Type B pancreatic cell (in vitro differentiated cells): ENCODE data around the gene NCSTN. TPM values are rescaled to one million over a fixed set of nuclear protein-coding genes. Genes with fewer than 3 reads are reported as not detected.

Source experiments
- DNase-seq: peaks from one replicate; pipeline ENCODE4 v3.0.0; 2021; ENCODE audit warnings: mixed read lengths; ENCODE audit not compliant: unreplicated experiment; ENCODE audit errors: extremely low spot score
- H3K27ac Mint-ChIP-seq: 2 replicates; pipeline ENCODE4 v1.8.0; 2021; ENCODE audit warnings: mild to moderate bottlenecking, mixed read lengths
- H3K27me3 Mint-ChIP-seq: 2 replicates; pipeline ENCODE4 v1.8.0; 2021; ENCODE audit warnings: mixed read lengths
- H3K36me3 Mint-ChIP-seq: 2 replicates; pipeline ENCODE4 v1.8.0; 2021; ENCODE audit warnings: mixed read lengths
- H3K4me1 Mint-ChIP-seq: one replicate; pipeline ENCODE4 v1.8.0; 2021; ENCODE audit warnings: mixed read lengths; ENCODE audit not compliant: unreplicated experiment
- H3K4me3 Mint-ChIP-seq: 2 replicates; pipeline ENCODE4 v1.8.0; 2021; ENCODE audit warnings: mild to moderate bottlenecking, mixed read lengths
- H3K9me3 Mint-ChIP-seq: 2 replicates; pipeline ENCODE4 v1.8.0; 2021; ENCODE audit warnings: mixed read lengths
- CTCF ChIP-seq: fragments of 200-600 bp; sonication (generic); conservative IDR thresholded peaks from 2 replicates; pipeline ENCODE4 v1.5.0; 2021; ENCODE audit warnings: antibody characterized with exemption, mild to moderate bottlenecking
- total RNA-seq: library from RNA; stranded (reverse); gene quantifications from 2 replicates; pipeline ENCODE4 v1.2.1, GENCODE V29; 2021; ENCODE audit warnings: low replicate concordance

The NCSTN gene
- total RNA-seq, 1 donor from 2014 or later: 104 TPM

- no peak for DNase-seq
- Mint-ChIP-seq H3K9me3 (no peaks in the 10 kb centered on the region), H3K4me1 (no peaks in the 10 kb centered on the region), H3K4me3 (no peak overlapping the region), H3K27ac (no peak overlapping the region), H3K36me3 (peaks cover 17% of the 10 kb centered on the region), H3K27me3 (no peaks in the 10 kb centered on the region)
- no peak for TF ChIP-seq CTCF
These were observed 15.0 kb upstream of the NCSTN start for GRCh38 chr1:160328184-160328583.

- H3K9me3 Mint-ChIP-seq: no peaks in the 10 kb centered on the region
- H3K4me3 Mint-ChIP-seq: no peak overlapping the region
- no peak for TF ChIP-seq CTCF
- H3K27me3 Mint-ChIP-seq: no peaks in the 10 kb centered on the region
- no peak for DNase-seq
- H3K27ac Mint-ChIP-seq: no peak overlapping the region
- peaks cover 19% of the 10 kb centered on the region for H3K36me3 Mint-ChIP-seq
- H3K4me1 Mint-ChIP-seq: no peaks in the 10 kb centered on the region
These were observed 13.1 kb upstream of the NCSTN start for GRCh38 chr1:160330119-160330518.

GRCh38 chr1:160332516-160332915, 10.7 kb upstream of the NCSTN start:
- Mint-ChIP-seq H3K36me3 (peaks cover 13% of the 10 kb centered on the region), H3K4me3 (no peak overlapping the region), H3K27ac (no peak overlapping the region), H3K9me3 (no peaks in the 10 kb centered on the region), H3K4me1 (no peaks in the 10 kb centered on the region), H3K27me3 (no peaks in the 10 kb centered on the region)
- DNase-seq: no peak
- no peak for TF ChIP-seq CTCF

- Mint-ChIP-seq H3K27me3 (no peaks in the 10 kb centered on the region), H3K9me3 (no peaks in the 10 kb centered on the region), H3K4me3 (no peak overlapping the region), H3K4me1 (peaks cover 24% of the 10 kb centered on the region), H3K27ac (no peak overlapping the region), H3K36me3 (peaks cover 26% of the 10 kb centered on the region)
- no peak for TF ChIP-seq CTCF
- no peak for DNase-seq
These were observed 4.6 kb upstream of the NCSTN start for GRCh38 chr1:160338580-160338979.

- no peak for DNase-seq
- Mint-ChIP-seq H3K4me1 (peaks cover 24% of the 10 kb centered on the region), H3K36me3 (peaks cover 26% of the 10 kb centered on the region), H3K4me3 (no peak overlapping the region), H3K27ac (peak overlapping the region; percentile 42), H3K27me3 (no peaks in the 10 kb centered on the region), H3K9me3 (no peaks in the 10 kb centered on the region)
- no peak for TF ChIP-seq CTCF
These were observed 3.0 kb upstream of the NCSTN start for GRCh38 chr1:160340146-160340545.

- Mint-ChIP-seq H3K4me3 (peak overlapping the region; percentile 100), H3K27ac (peak overlapping the region; percentile 42), H3K9me3 (no peaks in the 10 kb centered on the region), H3K4me1 (peaks cover 24% of the 10 kb centered on the region), H3K27me3 (no peaks in the 10 kb centered on the region), H3K36me3 (peaks cover 26% of the 10 kb centered on the region)
- TF ChIP-seq CTCF: no peak
- no peak for DNase-seq
These were observed 2.3 kb upstream of the NCSTN start for GRCh38 chr1:160340866-160341265.
